ENCODE results near the gene C5.

C5 gene

GRCh38 chr9:121057821-121058220, 7.7 kb upstream of the C5 start:
- ChIA-PET POLR2A (no interaction called here), CTCF (no interaction called here)
- no peak for DNase-seq (ENCODE audit: extremely low spot score)
- TF ChIP-seq ZNF384 (IDR thresholded peaks at IDR 0.05) = no peak
- TF ChIP-seq FOXM1 (IDR thresholded peaks at IDR 0.05; ENCODE audit: borderline replicate concordance) = no peak
- no peak for TF ChIP-seq L3MBTL2 (conservative IDR thresholded peaks at IDR 0.05)
- TF ChIP-seq ARNT (IDR thresholded peaks at IDR 0.05) = no peak
- no peak for TF ChIP-seq LEF1 (IDR thresholded peaks at IDR 0.05; ENCODE audit: borderline replicate concordance)
- TF ChIP-seq SP1 (IDR thresholded peaks at IDR 0.05) = no peak
- TF ChIP-seq SUZ12 (IDR thresholded peaks at IDR 0.05) = no peak
- no peak for TF ChIP-seq FOXA1 (IDR thresholded peaks at IDR 0.05)
- no peak for TF ChIP-seq PKNOX1 (IDR thresholded peaks at IDR 0.05)
- no peak for TF ChIP-seq BHLHE40 (IDR thresholded peaks at IDR 0.05; ENCODE audit: borderline replicate concordance)
- TF ChIP-seq TARDBP (IDR thresholded peaks at IDR 0.05) = no peak
- no peak for TF ChIP-seq CTBP1 (IDR thresholded peaks at IDR 0.05; ENCODE audit: borderline replicate concordance)
- TF ChIP-seq HDGF (IDR thresholded peaks at IDR 0.05; ENCODE audit: borderline replicate concordance) = no peak
- no peak for TF ChIP-seq FOXK2 (IDR thresholded peaks at IDR 0.05)
- TF ChIP-seq NFRKB (IDR thresholded peaks at IDR 0.05) = no peak
- no peak for TF ChIP-seq ELF4 (IDR thresholded peaks at IDR 0.05)

GRCh38 chr9:121055642-121056143, 5.6 kb upstream of the C5 start:
- CTCF ChIA-PET = interaction anchor here (0.7 kb wide), 1 partner anchor 282 kb away, joined by 3 read pairs; no protein-coding TSS in a partner anchor
- peak; percentile 44 for DNase-seq (ENCODE audit: extremely low spot score)
- TF ChIP-seq ELF4 (IDR thresholded peaks at IDR 0.05) (no peak), FOXM1 (IDR thresholded peaks at IDR 0.05; ENCODE audit: borderline replicate concordance) (no peak), NFRKB (IDR thresholded peaks at IDR 0.05) (no peak)
- POLR2A ChIA-PET = no interaction called here

- CTCF ChIA-PET = no interaction called here
- TF ChIP-seq FOXK2 (IDR thresholded peaks at IDR 0.05) (no peak), SUZ12 (IDR thresholded peaks at IDR 0.05) (no peak), BHLHE40 (IDR thresholded peaks at IDR 0.05; ENCODE audit: borderline replicate concordance) (no peak), PKNOX1 (IDR thresholded peaks at IDR 0.05) (no peak), ELF4 (IDR thresholded peaks at IDR 0.05) (no peak), FOXA1 (IDR thresholded peaks at IDR 0.05) (no peak), ZNF384 (IDR thresholded peaks at IDR 0.05) (no peak), L3MBTL2 (conservative IDR thresholded peaks at IDR 0.05) (no peak), LEF1 (IDR thresholded peaks at IDR 0.05; ENCODE audit: borderline replicate concordance) (no peak), SP1 (IDR thresholded peaks at IDR 0.05) (no peak), FOXM1 (IDR thresholded peaks at IDR 0.05; ENCODE audit: borderline replicate concordance) (no peak), ARNT (IDR thresholded peaks at IDR 0.05) (no peak), TARDBP (IDR thresholded peaks at IDR 0.05) (no peak), NFRKB (IDR thresholded peaks at IDR 0.05) (no peak), CTBP1 (IDR thresholded peaks at IDR 0.05; ENCODE audit: borderline replicate concordance) (no peak)
- POLR2A ChIA-PET = no interaction called here
- no peak for DNase-seq (ENCODE audit: extremely low spot score)
These were observed 3.5 kb upstream of the C5 start for GRCh38 chr9:121053544-121053943.

- no peak for DNase-seq (ENCODE audit: extremely low spot score)
These were observed 1.5 kb downstream of the C5 start for GRCh38 chr9:121048618-121049017.

GRCh38 chr9:121048175-121048574, 1.9 kb downstream of the C5 start:
- POLR2A ChIA-PET = no interaction called here
- no peak for TF ChIP-seq BHLHE40 (IDR thresholded peaks at IDR 0.05; ENCODE audit: borderline replicate concordance)
- no peak for TF ChIP-seq L3MBTL2 (conservative IDR thresholded peaks at IDR 0.05)
- TF ChIP-seq ELF4 (IDR thresholded peaks at IDR 0.05) = no peak
- TF ChIP-seq SP1 (IDR thresholded peaks at IDR 0.05) = no peak
- no peak for TF ChIP-seq FOXA1 (IDR thresholded peaks at IDR 0.05)
- no peak for TF ChIP-seq FOXM1 (IDR thresholded peaks at IDR 0.05; ENCODE audit: borderline replicate concordance)
- TF ChIP-seq PKNOX1 (IDR thresholded peaks at IDR 0.05) = no peak
- TF ChIP-seq FOXK2 (IDR thresholded peaks at IDR 0.05) = no peak
- TF ChIP-seq ZNF384 (IDR thresholded peaks at IDR 0.05) = no peak
- TF ChIP-seq NFRKB (IDR thresholded peaks at IDR 0.05) = no peak
- TF ChIP-seq CTBP1 (IDR thresholded peaks at IDR 0.05; ENCODE audit: borderline replicate concordance) = no peak
- no peak for TF ChIP-seq TARDBP (IDR thresholded peaks at IDR 0.05)
- TF ChIP-seq LEF1 (IDR thresholded peaks at IDR 0.05; ENCODE audit: borderline replicate concordance) = no peak
- no peak for TF ChIP-seq HDGF (IDR thresholded peaks at IDR 0.05; ENCODE audit: borderline replicate concordance)
- TF ChIP-seq SUZ12 (IDR thresholded peaks at IDR 0.05) = no peak
- no peak for DNase-seq (ENCODE audit: extremely low spot score)
- CTCF ChIA-PET = interaction anchor here (0.7 to 2.2 kb wide), 2 partner anchors 12 to 155 kb away, joined by 3 to 8 read pairs; no protein-coding TSS in a partner anchor

More at GRCh38 chr9:121048618-121049017, 1.5 kb downstream of the C5 start:
- ChIA-PET CTCF (interaction anchor here (0.7 to 2.2 kb wide), 2 partner anchors 11 to 156 kb away, joined by 3 to 8 read pairs; no protein-coding TSS in a partner anchor), POLR2A (no interaction called here)
- TF ChIP-seq LEF1 (IDR thresholded peaks at IDR 0.05; ENCODE audit: borderline replicate concordance) (no peak), PKNOX1 (IDR thresholded peaks at IDR 0.05) (no peak), ARNT (IDR thresholded peaks at IDR 0.05) (no peak), SUZ12 (IDR thresholded peaks at IDR 0.05) (no peak), ELF4 (IDR thresholded peaks at IDR 0.05) (no peak), NFRKB (IDR thresholded peaks at IDR 0.05) (no peak), FOXK2 (IDR thresholded peaks at IDR 0.05) (no peak)

- TF ChIP-seq TARDBP (IDR thresholded peaks at IDR 0.05) (no peak), FOXA1 (IDR thresholded peaks at IDR 0.05) (no peak), ELF4 (IDR thresholded peaks at IDR 0.05) (no peak), CTBP1 (IDR thresholded peaks at IDR 0.05; ENCODE audit: borderline replicate concordance) (no peak), HDGF (IDR thresholded peaks at IDR 0.05; ENCODE audit: borderline replicate concordance) (no peak), FOXM1 (IDR thresholded peaks at IDR 0.05; ENCODE audit: borderline replicate concordance) (no peak), SUZ12 (IDR thresholded peaks at IDR 0.05) (no peak), ARNT (IDR thresholded peaks at IDR 0.05) (no peak), L3MBTL2 (conservative IDR thresholded peaks at IDR 0.05) (no peak), ZNF384 (IDR thresholded peaks at IDR 0.05) (no peak), SP1 (IDR thresholded peaks at IDR 0.05) (no peak), PKNOX1 (IDR thresholded peaks at IDR 0.05) (no peak)
- ChIA-PET POLR2A (no interaction called here), CTCF (no interaction called here)
- no peak for DNase-seq (ENCODE audit: extremely low spot score)
These were observed 11.3 kb downstream of the C5 start for GRCh38 chr9:121038804-121039203.
